ENCODE measurements around the gene PDPR. TPM values are rescaled to one million over a fixed set of nuclear protein-coding genes. Genes with fewer than 3 reads are reported as not detected.
"Not testable (repeated sequence)": the region's sequence is repeated elsewhere in the genome, so short reads cannot be mapped to it uniquely, and the experiment has no call there.

Gene PDPR
- 10 to 100 TPM; 22.7 to 26.1 TPM for total RNA-seq

DNA sequence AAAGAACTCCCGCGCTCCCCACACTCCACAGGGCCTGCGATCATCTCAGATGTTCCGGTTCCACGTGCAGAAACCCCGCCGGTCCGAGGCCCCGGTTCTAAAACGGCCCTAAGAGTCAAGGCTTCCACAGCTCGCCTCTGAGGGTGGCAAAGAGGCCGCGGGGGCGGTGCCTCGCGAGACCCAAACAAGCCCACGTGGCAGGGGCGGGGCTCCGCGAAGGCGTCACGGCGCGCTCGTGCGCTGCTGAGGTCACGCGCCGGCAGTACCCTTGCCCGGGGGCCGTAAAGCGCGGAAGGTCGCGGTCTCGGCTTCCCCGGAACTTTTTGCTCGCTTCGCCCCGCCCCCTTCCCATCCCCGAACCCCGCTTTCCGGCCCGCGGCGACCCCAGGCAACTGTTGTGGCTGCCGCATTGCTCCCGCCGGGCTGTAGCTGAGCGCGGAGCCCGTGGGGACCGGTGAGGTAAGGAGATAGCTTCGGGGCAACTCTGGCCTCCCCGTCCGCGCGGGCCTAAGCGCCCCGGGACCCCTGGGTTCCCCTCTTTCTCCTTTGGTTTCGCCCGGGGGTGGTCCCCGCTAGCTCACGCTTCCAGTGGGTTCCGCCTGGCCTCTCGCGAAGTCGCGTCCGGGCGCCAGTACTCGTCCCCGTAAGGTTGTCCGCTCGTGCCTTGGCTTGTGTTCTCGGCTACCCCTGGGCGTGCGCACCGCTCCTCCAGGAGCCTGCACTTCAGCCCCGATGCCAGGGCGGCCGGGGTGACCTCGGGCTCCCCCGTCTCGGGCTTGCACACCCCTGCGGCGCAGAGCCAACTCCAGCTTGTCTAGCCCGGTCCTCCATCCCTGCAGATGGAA, at the start of gene PDPR:
TSS of gene PDPR (plus strand) at position 351 of the 845 bp plus-strand sequence. CDS start 6,161 bp downstream, outside the sequence.
- not testable (repeated sequence) for H3K27me3 Mint-ChIP-seq, H3K9me3 Mint-ChIP-seq, H3K4me1 Mint-ChIP-seq, H3K36me3 Mint-ChIP-seq
- DNase-seq (peak; percentile 94), ATAC-seq (ENCODE audit: low read depth) (peak; percentile 94)
- Mint-ChIP-seq H3K4me3 (peak within 1 kb of the TSS; percentile 92), H3K27ac (peak within 1 kb of the TSS; percentile 81)
- POLR2A ChIA-PET = interaction anchor here (0.6 to 0.9 kb wide), 2 partner anchors 175 to 232 kb away, joined by 3 read pairs; partner anchors contain the start of gene AARS1

- H3K36me3 Mint-ChIP-seq, H3K27me3 Mint-ChIP-seq, H3K4me1 Mint-ChIP-seq, POLR2A ChIA-PET, H3K9me3 Mint-ChIP-seq: not testable (repeated sequence)
- Mint-ChIP-seq H3K27ac (peak overlapping the region; percentile 42), H3K4me3 (peak overlapping the region; percentile 82)
- ATAC-seq (ENCODE audit: low read depth) (peak; percentile 17), DNase-seq (peak; percentile 62)
Observed at GRCh38 chr16:70064841-70065370, 49.2 kb upstream of the PDPR start.

DNA sequence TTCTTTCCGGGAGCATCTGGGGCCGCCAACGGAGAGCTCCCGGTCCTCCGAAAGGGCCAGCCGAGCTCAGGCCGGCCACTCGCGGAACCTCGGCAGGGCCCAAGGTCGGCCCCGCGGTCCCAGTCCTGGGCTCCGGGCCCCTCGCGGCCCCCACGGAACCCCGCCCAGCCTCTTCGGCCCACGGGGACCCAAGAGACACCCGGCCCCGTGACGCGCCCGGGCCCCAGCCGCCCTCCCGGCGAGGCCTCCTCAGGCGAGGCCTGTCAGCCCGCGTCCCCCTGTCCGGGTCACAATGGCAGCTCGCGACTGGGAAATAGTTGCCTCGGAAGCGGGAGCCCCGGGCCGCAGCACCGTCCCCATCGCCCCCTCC, 48.8 kb upstream of the PDPR start:
- H3K27me3 Mint-ChIP-seq; H3K4me1 Mint-ChIP-seq; H3K27ac Mint-ChIP-seq; ATAC-seq (ENCODE audit: low read depth); H3K9me3 Mint-ChIP-seq; POLR2A ChIA-PET; H3K36me3 Mint-ChIP-seq; DNase-seq: not testable (repeated sequence)
- H3K4me3 Mint-ChIP-seq = peak overlapping the region; percentile 83

DNA sequence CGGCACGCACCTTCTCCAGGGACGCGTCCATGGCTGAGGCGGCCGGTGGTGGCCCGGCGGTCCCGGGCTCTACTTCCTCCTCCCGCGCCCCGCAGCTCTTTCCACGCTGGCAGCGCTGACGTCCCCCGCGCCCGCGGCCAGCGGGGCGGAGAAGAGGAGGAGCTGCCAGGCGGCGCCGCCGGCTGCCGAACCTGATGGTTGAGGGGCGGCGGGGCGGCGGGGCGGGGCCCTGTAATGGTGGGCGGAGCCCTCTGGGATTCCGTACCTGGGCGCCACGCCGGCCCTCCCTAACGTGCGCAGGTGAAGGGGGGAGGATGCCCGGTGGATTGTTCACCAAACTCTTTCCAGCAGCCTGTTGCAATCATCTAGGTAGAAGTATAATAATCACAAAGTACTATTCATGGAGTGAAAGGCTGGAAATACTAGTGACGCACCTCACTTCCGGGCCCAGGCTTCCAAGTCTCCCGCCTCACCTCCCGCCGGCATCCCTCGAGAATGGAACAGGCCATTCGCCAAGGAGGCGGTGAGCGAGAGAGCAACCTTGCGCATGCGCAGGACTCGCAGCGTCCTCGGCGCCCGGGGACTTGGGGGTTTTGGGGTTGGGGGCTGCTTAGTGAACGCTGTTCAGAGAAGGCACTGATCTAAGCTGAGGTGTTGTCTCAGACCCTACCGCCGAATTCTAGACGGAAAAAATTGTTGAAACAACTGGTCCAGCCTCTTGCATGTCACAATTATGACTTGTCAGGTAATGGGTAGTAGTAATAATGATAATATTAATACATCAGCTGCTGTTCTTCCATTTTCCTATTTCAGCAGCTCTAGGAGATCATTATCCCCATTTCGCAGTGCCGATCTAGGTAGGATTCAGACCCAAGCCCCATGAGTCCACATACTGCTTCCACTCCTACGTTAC, 48.1 kb upstream of the PDPR start:
- H3K27me3 Mint-ChIP-seq, H3K36me3 Mint-ChIP-seq, H3K4me1 Mint-ChIP-seq, POLR2A ChIA-PET, H3K9me3 Mint-ChIP-seq: not testable (repeated sequence)
- DNase-seq (peak; percentile 92), ATAC-seq (ENCODE audit: low read depth) (peak; percentile 94)
- Mint-ChIP-seq H3K4me3 (peak overlapping the region; percentile 83), H3K27ac (peak overlapping the region; percentile 68)

GRCh38 chr16:70066751-70067150, 47.4 kb upstream of the PDPR start:
- H3K27me3 Mint-ChIP-seq; H3K27ac Mint-ChIP-seq; ATAC-seq (ENCODE audit: low read depth); H3K9me3 Mint-ChIP-seq; POLR2A ChIA-PET; H3K36me3 Mint-ChIP-seq; DNase-seq; H3K4me1 Mint-ChIP-seq: not testable (repeated sequence)
- H3K4me3 Mint-ChIP-seq = peak overlapping the region; percentile 70

- H3K9me3 Mint-ChIP-seq; H3K4me1 Mint-ChIP-seq; DNase-seq; H3K27me3 Mint-ChIP-seq; ATAC-seq (ENCODE audit: low read depth); POLR2A ChIA-PET; H3K36me3 Mint-ChIP-seq; H3K4me3 Mint-ChIP-seq; H3K27ac Mint-ChIP-seq: not testable (repeated sequence)
Observed at GRCh38 chr16:70079081-70079480, 35.1 kb upstream of the PDPR start.

GRCh38 chr16:70081219-70081618, 32.9 kb upstream of the PDPR start:
- H3K4me3 Mint-ChIP-seq; ATAC-seq (ENCODE audit: low read depth); DNase-seq; H3K4me1 Mint-ChIP-seq; POLR2A ChIA-PET; H3K27me3 Mint-ChIP-seq; H3K36me3 Mint-ChIP-seq; H3K27ac Mint-ChIP-seq; H3K9me3 Mint-ChIP-seq: not testable (repeated sequence)

DNA sequence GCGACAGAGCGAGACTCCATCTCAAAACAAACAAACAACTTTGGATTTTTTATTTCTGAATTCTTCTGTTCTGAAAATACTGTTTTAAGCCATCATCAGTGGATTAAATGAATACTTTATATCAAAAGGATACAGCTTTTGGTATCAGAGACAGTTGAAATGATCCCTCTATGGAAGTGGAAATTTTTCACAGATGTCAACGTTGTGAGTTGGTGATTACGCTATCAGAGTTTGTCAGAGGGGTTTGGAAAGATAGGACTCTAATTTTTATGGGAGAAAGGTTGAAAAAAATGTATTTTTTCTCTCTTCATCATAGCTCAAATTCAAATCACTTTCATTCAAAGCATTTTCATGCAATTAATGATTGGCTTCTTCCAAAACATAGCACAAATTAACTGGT, 30.2 kb upstream of the PDPR start:
- POLR2A ChIA-PET; H3K27me3 Mint-ChIP-seq; H3K4me3 Mint-ChIP-seq; DNase-seq; H3K9me3 Mint-ChIP-seq; H3K27ac Mint-ChIP-seq; ATAC-seq (ENCODE audit: low read depth); H3K36me3 Mint-ChIP-seq; H3K4me1 Mint-ChIP-seq: not testable (repeated sequence)

GRCh38 chr16:70088160-70088559, 26.0 kb upstream of the PDPR start:
- H3K27ac Mint-ChIP-seq; H3K27me3 Mint-ChIP-seq; ATAC-seq (ENCODE audit: low read depth); H3K9me3 Mint-ChIP-seq; H3K36me3 Mint-ChIP-seq; DNase-seq; H3K4me3 Mint-ChIP-seq; H3K4me1 Mint-ChIP-seq; POLR2A ChIA-PET: not testable (repeated sequence)

DNA sequence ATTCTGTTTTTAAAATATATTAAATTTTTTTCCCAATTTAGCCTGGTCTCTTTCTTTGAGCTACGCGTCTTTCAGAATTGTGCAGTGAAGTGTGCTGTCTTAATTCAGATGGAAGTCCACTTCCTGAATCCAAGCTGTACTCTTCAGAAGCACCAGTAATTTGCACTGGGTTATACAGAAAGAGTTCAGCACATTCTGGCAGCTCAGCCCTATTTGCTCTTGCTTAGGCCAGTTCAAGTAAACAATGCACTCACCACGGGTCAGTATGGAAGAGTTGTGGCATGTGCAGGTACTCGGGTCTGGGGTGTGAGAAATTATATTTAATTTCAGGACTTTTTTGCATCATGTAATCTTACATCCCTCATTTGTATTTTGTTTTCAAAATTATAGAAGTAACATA, 25.3 kb upstream of the PDPR start:
- H3K4me1 Mint-ChIP-seq; POLR2A ChIA-PET; ATAC-seq (ENCODE audit: low read depth): not testable (repeated sequence)

DNA sequence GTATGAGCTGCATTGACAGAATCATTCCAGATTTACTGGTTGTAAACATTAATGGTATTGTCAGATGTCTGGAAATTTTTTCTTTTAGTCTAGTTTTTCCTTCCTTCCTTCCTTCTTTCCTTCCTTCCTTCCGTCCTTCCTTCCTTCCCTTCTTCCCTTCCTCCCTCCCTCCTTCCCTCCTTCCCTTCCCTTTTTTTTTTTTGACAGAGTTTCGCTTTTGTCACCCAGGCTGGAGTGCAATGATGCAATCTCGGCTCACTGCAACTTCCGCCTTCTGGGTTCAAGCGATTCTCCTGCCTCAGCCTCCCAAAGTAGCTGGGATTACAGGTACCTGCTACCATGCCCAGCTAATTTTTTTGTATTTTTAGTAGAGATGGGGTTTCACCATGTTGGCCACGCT, 24.8 kb upstream of the PDPR start:
- H3K4me3 Mint-ChIP-seq; H3K36me3 Mint-ChIP-seq; DNase-seq; H3K27ac Mint-ChIP-seq; H3K4me1 Mint-ChIP-seq; H3K9me3 Mint-ChIP-seq; H3K27me3 Mint-ChIP-seq; POLR2A ChIA-PET; ATAC-seq (ENCODE audit: low read depth): not testable (repeated sequence)

More for the DNA sequence above, 25.3 kb upstream of the PDPR start:
- H3K36me3 Mint-ChIP-seq, H3K27me3 Mint-ChIP-seq, DNase-seq, H3K27ac Mint-ChIP-seq, H3K4me3 Mint-ChIP-seq, H3K9me3 Mint-ChIP-seq: not testable (repeated sequence)

- DNase-seq; H3K9me3 Mint-ChIP-seq; H3K4me3 Mint-ChIP-seq; ATAC-seq (ENCODE audit: low read depth); H3K27ac Mint-ChIP-seq; POLR2A ChIA-PET; H3K4me1 Mint-ChIP-seq; H3K36me3 Mint-ChIP-seq: not testable (repeated sequence)
- peaks cover 13% of the 10 kb centered on the region for H3K27me3 Mint-ChIP-seq
Observed at GRCh38 chr16:70091104-70091503, 23.0 kb upstream of the PDPR start.

- H3K4me1 Mint-ChIP-seq; H3K27ac Mint-ChIP-seq; H3K4me3 Mint-ChIP-seq; POLR2A ChIA-PET; H3K27me3 Mint-ChIP-seq; H3K36me3 Mint-ChIP-seq; H3K9me3 Mint-ChIP-seq; ATAC-seq (ENCODE audit: low read depth); DNase-seq: not testable (repeated sequence)
Observed at GRCh38 chr16:70094096-70094495, 20.0 kb upstream of the PDPR start.
